Esophagus muscularis mucosa (tissue), 4 donors: ENCODE measurements around the gene ARNT2.
"Not testable (repeated sequence)": the region's sequence is repeated elsewhere in the genome, so short reads cannot be mapped to it uniquely, and the experiment has no call there.

Experiments used
- CTCF ChIP-seq, 3 experiments: fragments of 200-600 bp in 2 of 3; fragments of 450-650 bp in 1 of 3; sonication (generic) in 2 of 3; IDR thresholded peaks; one replicate each; pipeline ENCODE4 v1.5.1; 2017 to 2019; ENCODE audit warnings: antibody characterized with exemption in 3 of 3, mild to moderate bottlenecking in 2 of 3, moderate library complexity in 1 of 3
- EP300 ChIP-seq: sonication (generic); formaldehyde crosslinking; IDR thresholded peaks from one replicate; pipeline ENCODE4 v1.6.1; 2017; ENCODE audit warnings: antibody characterized with exemption
- POLR2A ChIP-seq: fragments of 450-650 bp; IDR thresholded peaks from one replicate; pipeline ENCODE4 v1.6.1; 2017; ENCODE audit warnings: antibody characterized with exemption, moderate library complexity, mild to moderate bottlenecking, low read depth
- POLR2AphosphoS5 ChIP-seq, 2 donors: sonication (generic); formaldehyde crosslinking; IDR thresholded peaks; one replicate each; pipeline ENCODE4 v1.6.1; 2017; ENCODE audit warnings: antibody characterized with exemption in 2 of 2

GRCh38 chr15:80390942-80391341, 13.2 kb upstream of the ARNT2 start:
- not testable (repeated sequence) for TF ChIP-seq CTCF (IDR thresholded peaks at IDR 0.05); POLR2A; EP300; POLR2AphosphoS5 (IDR thresholded peaks at IDR 0.05)
